ENCODE data around the gene CLDN22.
"Not testable (repeated sequence)": the region's sequence is repeated elsewhere in the genome, so short reads cannot be mapped to it uniquely, and the experiment has no call there.

Gene CLDN22

GRCh38 chr4:183345261-183345660 lies 25.2 kb upstream of the CLDN22 start:
- DNase-seq = no peak

- no peak for DNase-seq
These were observed 24.6 kb upstream of the CLDN22 start for GRCh38 chr4:183344523-183345255.

GRCh38 chr4:183343730-183344129 lies 23.7 kb upstream of the CLDN22 start:
- DNase-seq = no peak

- no peak for DNase-seq
These were observed 22.8 kb upstream of the CLDN22 start for GRCh38 chr4:183342541-183343533.

- DNase-seq = no peak
These were observed 17.8 kb upstream of the CLDN22 start for GRCh38 chr4:183337833-183338232.

DNA sequence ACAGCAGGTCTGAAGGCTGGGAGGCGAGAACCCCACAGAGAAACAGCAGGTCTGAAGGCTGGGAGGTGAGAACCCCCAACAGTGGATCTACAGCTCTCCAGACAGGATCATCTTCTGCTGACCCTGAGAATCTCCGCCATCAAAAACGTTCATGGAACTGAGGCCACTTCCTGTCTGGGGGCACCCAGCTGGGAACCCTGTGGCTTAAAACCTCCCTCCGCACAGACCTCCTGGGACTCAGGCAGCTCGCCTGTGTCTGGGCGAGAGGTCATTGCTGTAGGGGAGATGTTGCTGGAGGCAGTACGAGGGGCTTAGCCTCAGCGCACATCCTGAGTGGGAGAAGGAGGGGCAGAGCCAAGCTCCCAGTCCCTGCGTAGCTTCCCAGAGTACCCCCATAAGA lies 17.3 kb upstream of the CLDN22 start:
- no peak for DNase-seq

DNA sequence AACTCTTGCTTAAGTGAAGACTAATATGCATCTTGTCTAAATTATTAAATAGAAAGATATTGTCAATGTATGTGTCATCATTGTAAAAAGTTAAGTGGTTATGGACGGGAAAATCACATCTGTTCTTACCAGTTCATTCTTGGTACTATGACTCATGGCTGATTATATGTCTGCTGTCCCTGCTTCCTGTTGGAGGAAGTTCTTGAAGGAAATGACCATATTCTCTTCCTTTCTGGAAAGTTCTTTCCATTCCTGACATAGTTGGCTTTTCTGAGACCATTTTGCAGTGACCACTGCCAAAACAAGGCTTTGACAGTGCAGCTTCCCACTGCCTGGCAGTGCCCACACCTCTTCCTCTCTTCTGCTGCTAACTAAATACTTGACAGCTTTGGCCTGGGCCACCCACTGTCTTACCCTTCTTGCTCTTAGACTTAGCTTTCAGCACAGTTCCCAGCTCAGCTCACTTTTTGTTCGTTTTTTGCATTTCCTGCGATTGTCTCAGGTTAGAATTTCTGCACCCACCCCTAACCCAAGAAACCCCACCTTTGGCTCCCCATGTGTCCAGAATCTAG lies 15.4 kb upstream of the CLDN22 start:
- DNase-seq = no peak

- no peak for DNase-seq
These were observed 13.9 kb upstream of the CLDN22 start for GRCh38 chr4:183333983-183334382.

- DNase-seq = no peak
These were observed 13.1 kb upstream of the CLDN22 start for GRCh38 chr4:183333202-183333601.

GRCh38 chr4:183332447-183332846 lies 12.4 kb upstream of the CLDN22 start:
- no peak for DNase-seq

DNA sequence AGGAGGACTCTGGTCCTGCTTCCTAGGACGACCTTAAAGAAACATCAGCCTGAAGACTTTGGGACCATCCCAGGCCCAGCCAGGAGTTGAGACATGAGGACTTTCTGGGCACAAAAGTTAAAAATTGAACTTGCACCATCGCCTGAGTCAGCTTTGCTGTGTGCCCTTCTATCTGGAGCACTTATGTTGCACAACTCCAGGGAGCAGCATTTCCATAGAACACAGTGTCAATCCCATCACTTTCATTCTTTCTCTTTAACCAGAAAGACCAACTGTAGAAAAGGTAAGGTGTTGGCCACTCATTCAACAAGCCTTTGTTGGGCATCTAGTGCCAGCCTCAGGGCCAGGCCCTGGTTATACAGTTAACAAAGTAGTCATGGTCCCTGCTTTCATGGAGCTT lies 10.8 kb upstream of the CLDN22 start:
- DNase-seq = no peak

- DNase-seq = no peak
These were observed 10.1 kb upstream of the CLDN22 start for GRCh38 chr4:183329954-183330742.

DNA sequence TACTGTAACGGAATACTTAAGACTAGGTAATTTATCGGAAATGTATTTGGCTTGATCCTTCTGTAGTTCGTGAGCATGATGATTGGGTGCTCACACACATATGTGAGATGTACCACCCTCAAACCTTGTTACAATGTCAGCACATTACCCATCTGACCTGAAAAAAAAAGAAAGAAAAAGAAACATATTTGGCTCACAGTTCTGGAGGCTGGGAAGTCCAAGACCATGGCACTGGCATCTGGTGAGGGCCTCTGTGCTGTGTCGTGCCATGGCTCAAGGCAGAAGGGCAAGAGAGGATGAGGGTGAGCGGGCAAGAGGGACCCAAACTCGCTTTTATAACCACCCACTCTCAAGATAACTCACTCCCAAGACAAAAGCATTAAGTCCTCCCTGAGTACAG lies 9.2 kb upstream of the CLDN22 start:
- DNase-seq = no peak

DNA sequence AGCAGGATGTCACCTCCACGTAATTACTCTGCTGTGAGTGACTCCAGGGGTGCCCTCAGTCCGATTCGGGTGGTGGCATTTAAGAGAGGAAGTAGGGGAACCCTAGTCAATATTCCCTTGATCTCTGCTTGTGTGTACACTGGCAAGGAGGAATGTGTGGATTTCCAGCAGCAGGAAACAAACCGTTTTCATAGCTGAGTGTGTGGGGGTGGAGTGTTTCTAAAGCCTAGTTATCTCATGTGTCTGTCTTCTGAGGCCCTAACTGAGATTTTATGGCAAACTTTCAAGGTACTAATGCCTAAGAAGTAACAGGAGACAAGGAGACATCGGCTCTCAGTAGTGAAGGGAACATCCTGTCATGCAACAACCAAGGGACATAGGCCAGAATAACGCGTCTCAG lies 8.8 kb upstream of the CLDN22 start:
- no peak for DNase-seq

GRCh38 chr4:183327827-183328226 lies 7.8 kb upstream of the CLDN22 start:
- no peak for DNase-seq

GRCh38 chr4:183326853-183327252 lies 6.8 kb upstream of the CLDN22 start:
- DNase-seq = no peak

GRCh38 chr4:183326387-183326786 lies 6.3 kb upstream of the CLDN22 start:
- not testable (repeated sequence) for DNase-seq

DNA sequence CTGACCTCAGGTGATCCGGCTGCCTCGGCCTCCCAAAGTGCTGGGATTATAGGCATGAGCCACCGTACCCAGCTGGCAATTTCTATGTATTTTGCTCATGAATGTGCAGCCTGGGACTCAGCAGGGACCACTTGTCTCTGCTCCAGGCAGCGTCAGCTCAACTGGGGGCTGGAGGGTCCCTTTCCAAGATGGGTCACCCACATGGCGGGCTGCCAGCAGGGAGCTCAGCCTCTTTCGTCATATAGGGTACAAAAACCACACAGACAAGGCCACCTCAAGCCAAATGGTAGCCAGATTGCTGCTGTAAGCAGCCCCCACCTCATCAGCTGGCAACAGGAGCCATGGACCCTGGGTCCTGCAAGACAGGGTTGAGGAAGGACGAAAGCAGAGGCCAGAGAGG lies 4.5 kb upstream of the CLDN22 start:
- DNase-seq = no peak

DNA sequence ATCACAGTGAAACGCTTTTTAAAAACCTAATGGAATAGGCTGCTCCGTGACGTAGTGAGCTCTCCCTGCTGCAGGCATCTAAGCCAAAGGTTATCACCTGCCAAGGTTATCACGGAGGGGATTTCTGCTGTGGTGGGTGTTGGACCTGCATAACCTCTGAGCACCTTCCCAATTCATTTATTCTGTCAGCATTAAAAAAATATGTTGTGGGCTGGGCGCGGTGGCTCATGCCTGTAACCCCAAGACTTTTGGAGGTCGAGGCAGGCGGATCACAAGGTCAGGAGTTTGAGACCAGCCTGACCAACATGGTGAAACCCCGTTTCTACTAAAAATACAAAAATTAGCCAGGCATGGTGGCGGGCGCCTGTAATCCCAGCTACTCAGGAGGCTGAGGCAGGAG lies 4.0 kb upstream of the CLDN22 start:
- not testable (repeated sequence) for DNase-seq

DNA sequence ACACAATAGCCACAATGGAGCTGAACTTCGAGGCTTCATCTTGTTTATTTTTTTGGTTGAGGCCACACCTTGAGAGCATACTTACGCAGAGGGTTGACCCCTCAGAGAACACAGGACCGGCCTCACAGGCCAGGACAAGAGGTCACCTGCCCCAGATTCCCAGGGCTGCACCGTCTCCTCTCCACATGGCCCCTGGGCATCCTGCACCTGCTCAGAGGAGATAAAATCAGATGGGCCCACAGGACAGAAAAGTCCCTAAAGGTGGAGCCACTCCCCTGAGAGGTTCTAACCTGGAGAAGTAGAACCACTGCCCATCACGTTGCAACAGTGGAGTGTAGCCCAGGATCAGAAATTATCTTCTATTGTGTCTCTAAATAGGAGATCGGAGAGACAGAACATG lies 3.2 kb upstream of the CLDN22 start:
- DNase-seq = no peak

DNA sequence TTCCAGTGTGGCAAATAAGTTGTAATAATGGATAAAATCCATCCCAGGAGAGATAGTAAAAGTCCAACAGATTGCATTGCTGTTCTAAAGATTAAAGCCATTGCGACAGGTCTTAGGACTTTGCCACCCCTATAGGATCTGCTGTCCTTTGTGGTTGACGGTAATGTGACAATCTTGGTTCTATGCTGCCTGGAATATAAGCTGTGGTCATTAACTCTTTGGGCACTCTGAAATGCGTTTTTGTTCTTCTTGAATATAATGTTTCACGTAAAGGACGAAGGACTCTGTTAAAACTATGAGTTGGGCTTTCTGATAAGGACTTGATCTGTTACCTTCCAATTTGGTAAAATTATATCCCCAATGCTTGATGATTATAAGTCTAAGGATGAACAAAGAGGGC lies 2.2 kb upstream of the CLDN22 start, which contains the start of gene CLDN24:
Gene CLDN24 (minus strand): TSS at position 101 of the 400 bp plus-strand sequence. CDS start 0 bp downstream, at position 101.
- DNase-seq = no peak

- no peak for DNase-seq
These were observed 1.4 kb upstream of the CLDN22 start for GRCh38 chr4:183321516-183321915.

DNA sequence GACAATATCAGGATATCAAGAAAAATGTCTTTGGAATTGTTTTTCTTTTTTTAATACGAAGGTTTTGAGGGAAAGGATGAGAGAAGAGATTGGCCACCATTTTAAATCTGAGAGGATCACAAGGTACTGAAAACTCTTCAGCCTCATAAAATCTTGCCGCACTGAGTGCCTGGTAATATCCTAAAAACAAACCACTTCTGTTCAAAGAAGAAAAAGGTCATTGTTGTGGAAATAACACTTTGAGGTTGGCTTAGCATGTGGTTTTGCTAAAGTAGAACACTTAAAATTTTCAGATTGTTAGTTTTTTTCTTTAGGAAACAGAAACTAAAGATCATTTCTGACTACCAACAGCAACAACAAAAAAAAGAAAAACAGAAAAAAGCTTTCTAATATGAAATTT lies 1.0 kb upstream of the CLDN22 start:
- no peak for DNase-seq
